Prostate gland (tissue), 2 donors: ENCODE data around the gene TCL1A. TPM values are rescaled to one million over a fixed set of nuclear protein-coding genes. Genes with fewer than 3 reads are reported as not detected.
"Not testable (repeated sequence)": the region's sequence is repeated elsewhere in the genome, so short reads cannot be mapped to it uniquely, and the experiment has no call there.

Experiments used
- DNase-seq: peaks from one replicate; pipeline ENCODE4 v3.0.0-alpha.2; 2019; ENCODE audit warnings: low spot score
- H3K27ac ChIP-seq, 2 donors: fragments of 200-600 bp; sonication (generic); 2 replicates each; pipeline ENCODE4 v1.5.1; 2017 to 2019
- H3K27me3 ChIP-seq: fragments of 200-600 bp; sonication (generic); replicated peaks from 2 replicates; pipeline ENCODE4 v1.5.1; 2019; ENCODE audit not compliant: insufficient read depth
- H3K36me3 ChIP-seq, 2 donors: fragments of 200-600 bp; sonication (generic); 1 replicate in 1 of 2; 2 replicates in 1 of 2; pipeline versions ENCODE4 v1.5.1 to v1.8.1; 2017 to 2019
- H3K4me1 ChIP-seq: fragments of 200-600 bp; sonication (generic); replicated peaks from 2 replicates; pipeline ENCODE4 v1.5.1; 2019
- H3K4me3 ChIP-seq, 2 donors: fragments of 200-600 bp; sonication (generic); 2 replicates each; pipeline ENCODE4 v1.5.1; 2017 to 2019
- H3K9me3 ChIP-seq: fragments of 200-600 bp; sonication (generic); 2 replicates; pipeline ENCODE4 v1.5.1; 2017
- CTCF ChIP-seq, 4 experiments: fragments of 200-600 bp in 2 of 4; fragments of 450-650 bp in 2 of 4; sonication (generic) in 2 of 4; IDR thresholded peaks; 1 replicate in 3 of 4; 2 replicates in 1 of 4; pipeline ENCODE4 v1.5.1; 2016 to 2019; ENCODE audit warnings: antibody characterized with exemption in 4 of 4, mild to moderate bottlenecking in 2 of 4, moderate library complexity in 2 of 4
- POLR2A ChIP-seq: fragments of 450-650 bp; IDR thresholded peaks from one replicate; pipeline ENCODE4 v1.6.1; 2016; ENCODE audit warnings: antibody characterized with exemption, mild to moderate bottlenecking
- POLR2AphosphoS5 ChIP-seq: sonication (generic); formaldehyde crosslinking; IDR thresholded peaks from one replicate; pipeline ENCODE4 v1.6.1; 2017; ENCODE audit warnings: antibody characterized with exemption
- WGBS: methylation state at CpG from one replicate; pipeline ENCODE4 v1.1.5; 2018; 5-methylcytosine and 5-hydroxymethylcytosine counted together
- intact Hi-C: fragments of 100-400 bp; cut with DNase I; formaldehyde crosslinking; loops from one replicate; pipeline ENCODE4 v1.14.2; 2022
- total RNA-seq, 2 donors: library from RNA; depleted of rRNA; stranded (reverse); fragments of >200 nt; gene quantifications; one replicate each; pipeline ENCODE4 v1.1.0, GENCODE V29; 2016

The TCL1A gene
- total RNA-seq, 2 donors from 2014 or later = 9.7 TPM; not detected in 1

GRCh38 chr14:95739356-95739755 lies 25.4 kb upstream of the TCL1A start:
- no peak for DNase-seq
- no peak overlapping the region for H3K4me3 ChIP-seq
- intact Hi-C loops = no loop called here
- H3K27me3 ChIP-seq = no peaks in the 10 kb centered on the region
- no peaks in the 10 kb centered on the region for H3K36me3 ChIP-seq
- 73% methylated on average over 1 of the region's 1 CpG for WGBS
- no peak overlapping the region for H3K27ac ChIP-seq
- H3K9me3 ChIP-seq = no peaks in the 10 kb centered on the region
- TF ChIP-seq POLR2AphosphoS5 (no peak), POLR2A (no peak), CTCF (IDR thresholded peaks at IDR 0.05) (no peak)
- no peaks in the 10 kb centered on the region for H3K4me1 ChIP-seq

- intact Hi-C loops = no loop called here
- Histone ChIP-seq H3K27ac (no peak overlapping the region), H3K27me3 (no peaks in the 10 kb centered on the region), H3K4me3 (no peak overlapping the region), H3K9me3 (no peaks in the 10 kb centered on the region), H3K36me3 (no peaks in the 10 kb centered on the region), H3K4me1 (no peaks in the 10 kb centered on the region)
- DNase-seq = no peak
- WGBS = 90% methylated on average over 1 of the region's 1 CpG
- no peak for TF ChIP-seq POLR2A
- TF ChIP-seq POLR2AphosphoS5 = no peak
- TF ChIP-seq CTCF (IDR thresholded peaks at IDR 0.05) = no peak
Observed at GRCh38 chr14:95733212-95733611, 19.3 kb upstream of the TCL1A start.

GRCh38 chr14:95730126-95730525 lies 16.2 kb upstream of the TCL1A start:
- intact Hi-C loops = no loop called here
- Histone ChIP-seq H3K27me3 (no peaks in the 10 kb centered on the region), H3K4me1 (no peaks in the 10 kb centered on the region), H3K9me3 (no peaks in the 10 kb centered on the region), H3K4me3 (no peak overlapping the region), H3K27ac (no peak overlapping the region), H3K36me3 (no peaks in the 10 kb centered on the region)
- no peak for DNase-seq
- WGBS = 73% methylated on average over 5 of the region's 5 CpGs
- no peak for TF ChIP-seq CTCF (IDR thresholded peaks at IDR 0.05)
- TF ChIP-seq POLR2A = no peak
- no peak for TF ChIP-seq POLR2AphosphoS5

- H3K4me3 ChIP-seq = not testable (repeated sequence)
Observed at GRCh38 chr14:95729402-95730028, 15.6 kb upstream of the TCL1A start.

DNA sequence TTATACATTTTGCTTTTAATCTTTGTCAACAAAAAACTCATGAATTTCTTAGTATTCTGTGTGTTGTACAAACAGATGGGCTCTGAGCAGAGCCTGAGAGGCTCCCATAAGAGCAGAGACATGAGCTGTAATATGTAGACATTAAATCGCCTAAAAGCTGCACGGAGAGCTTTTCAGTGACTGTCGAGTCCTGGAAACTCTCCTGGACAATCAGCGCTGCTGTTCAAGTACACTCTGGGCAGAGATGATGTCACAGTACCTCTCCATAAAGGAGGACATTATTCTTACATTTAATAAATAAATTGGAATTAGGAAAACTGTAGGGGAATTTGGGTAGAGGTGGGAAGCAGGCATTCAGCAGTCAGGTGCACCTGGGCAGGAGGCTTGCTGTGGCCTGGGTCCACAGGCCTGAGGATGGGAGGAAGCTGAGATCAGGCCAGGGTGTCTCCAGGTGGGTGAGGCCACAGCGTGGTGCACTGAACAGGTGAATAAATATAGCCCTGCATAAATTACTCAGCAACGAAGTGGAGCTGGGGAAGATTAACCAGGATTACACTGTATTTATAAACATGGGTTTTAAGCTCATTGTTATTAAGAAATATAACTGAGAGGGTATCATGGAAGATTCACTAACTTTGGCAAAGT lies 13.3 kb upstream of the TCL1A start:
- no peaks in the 10 kb centered on the region for H3K36me3 ChIP-seq
- no peak overlapping the region for H3K4me3 ChIP-seq
- TF ChIP-seq POLR2AphosphoS5 (no peak), POLR2A (no peak), CTCF (IDR thresholded peaks at IDR 0.05) (no peak)
- WGBS = 70% methylated on average over 6 of the region's 6 CpGs
- H3K27me3 ChIP-seq = no peaks in the 10 kb centered on the region
- no peak for DNase-seq
- H3K27ac ChIP-seq = no peak overlapping the region
- intact Hi-C loops = no loop called here
- no peaks in the 10 kb centered on the region for H3K9me3 ChIP-seq
- no peaks in the 10 kb centered on the region for H3K4me1 ChIP-seq

More at GRCh38 chr14:95729402-95730028, 15.6 kb upstream of the TCL1A start:
- intact Hi-C loops, H3K27ac ChIP-seq, H3K9me3 ChIP-seq, H3K27me3 ChIP-seq, H3K36me3 ChIP-seq, DNase-seq, H3K4me1 ChIP-seq: not testable (repeated sequence)
- 73% methylated on average over 8 of the region's 8 CpGs for WGBS
